ENCODE results near the gene JAG2.

JAG2 gene

GRCh38 chr14:105165761-105166485 lies 2.7 kb downstream of the JAG2 start (continued):
- TF ChIP-seq REST (tag by site-specific recombination; IDR thresholded peaks at IDR 0.05): no peak
- no peak for TF ChIP-seq ZNF548 (tag by site-specific recombination; IDR thresholded peaks at IDR 0.05)
- TF ChIP-seq SP2 (tag by site-specific recombination; IDR thresholded peaks at IDR 0.05): 0 out of 2 replicates have a peak, but pooled peaks have one; percentile 13
- TF ChIP-seq ZBTB8A (tag by site-specific recombination; IDR thresholded peaks at IDR 0.05): no peak
- 0 out of 2 replicates have a peak, but pooled peaks have one; percentile 10 for TF ChIP-seq GLIS2 (tag by site-specific recombination; IDR thresholded peaks at IDR 0.05)
- TF ChIP-seq ZFP69B (tag by site-specific recombination; IDR thresholded peaks at IDR 0.05): peak; percentile 36; the same call in 1 of the 2 replicates

- Histone ChIP-seq H3K27ac (ENCODE audit: extremely low read depth, low read depth, low read length) (no peak overlapping the region), H3K9me3 (ENCODE audit: control insufficient read depth, insufficient read depth, low read depth, low read length) (no peaks in the 10 kb centered on the region), H3K4me1 (ENCODE audit: control insufficient read depth, insufficient read depth, low read length) (peaks cover 8% of the 10 kb centered on the region; the same call in 1 of the 2 replicates), H3K36me3 (ENCODE audit: control insufficient read depth in 2 of 2, insufficient read depth in 1 of 2, low read length in 2 of 2) (peaks cover 0 to 4% of the 10 kb centered on the region in 2 experiments; a peak in 1 of 3 replicates), H3K4me3 (ENCODE audit: low read depth, low read length) (no peak overlapping the region)
- ChIA-PET POLR2A (interaction anchor here (0.6 kb wide), 1 partner anchor 56 kb away, joined by 3 read pairs; no protein-coding TSS in a partner anchor), CTCF (interaction anchor here (0.6 to 1.9 kb wide), 5 partner anchors 12 to 121 kb away, joined by 3 to 8 read pairs (median 3); no protein-coding TSS in a partner anchor)
- no peak for TF ChIP-seq ZNF174 (tag by site-specific recombination; IDR thresholded peaks at IDR 0.05)
- peak; percentile 70; the same call in 1 of the 2 replicates for TF ChIP-seq CTCF (tag by site-specific recombination; IDR thresholded peaks at IDR 0.05)
- peak; percentile 73 for TF ChIP-seq GLIS2 (tag by site-specific recombination; IDR thresholded peaks at IDR 0.05)
- TF ChIP-seq PRDM2 (tag by site-specific recombination; IDR thresholded peaks at IDR 0.05; ENCODE audit: borderline replicate concordance): no peak
- peak; percentile 16 for TF ChIP-seq ZBTB26 (tag by site-specific recombination; optimal IDR thresholded peaks at IDR 0.05)
- TF ChIP-seq ZNF223 (tag by site-specific recombination; IDR thresholded peaks at IDR 0.05): no peak
- TF ChIP-seq ZNF423 (tag by site-specific recombination; IDR thresholded peaks at IDR 0.05): peak; percentile 90
- TF ChIP-seq KLF17 (tag by site-specific recombination; IDR thresholded peaks at IDR 0.05): peak; percentile 93
- peak; percentile 58; the same call in 1 of the 2 replicates for TF ChIP-seq ZNF449 (tag by site-specific recombination; IDR thresholded peaks at IDR 0.05)
- no peak for TF ChIP-seq ZNF580 (tag by site-specific recombination; IDR thresholded peaks at IDR 0.05)
- TF ChIP-seq ZBTB48 (tag by site-specific recombination; IDR thresholded peaks at IDR 0.05): 0 out of 2 replicates have a peak, but pooled peaks have one; percentile 34
- no peak for TF ChIP-seq ZSCAN16 (tag by site-specific recombination; IDR thresholded peaks at IDR 0.05)
- TF ChIP-seq SP2 (tag by site-specific recombination; IDR thresholded peaks at IDR 0.05): peak; percentile 35; the same call in 1 of the 2 replicates
- peak; percentile 91 for TF ChIP-seq ZNF600 (tag by site-specific recombination; IDR thresholded peaks at IDR 0.05)
Observed at GRCh38 chr14:105165134-105165704, 3.4 kb downstream of the JAG2 start.
